Smooth muscle cell (in vitro differentiated cells): ENCODE data around the gene CCNL1. TPM values are rescaled to one million over a fixed set of nuclear protein-coding genes. Genes with fewer than 3 reads are reported as not detected.

Source experiments
- DNase-seq: peaks from one replicate; lab custom pipeline; 2025; ENCODE audit not compliant: unreplicated experiment; lab: John Stamatoyannopoulos, UW
- H2AFZ ChIP-seq: fragments of 200-600 bp; sonication (generic); 2 replicates; pipeline ENCODE4 v1.6.0; 2016; ENCODE audit warnings: antibody characterized with exemption, low read depth, mild to moderate bottlenecking
- H3F3A ChIP-seq: fragments of 200-600 bp; sonication (generic); 2 replicates; pipeline ENCODE4 v1.6.0; 2017; ENCODE audit warnings: antibody characterized with exemption, low read depth
- H3K27ac ChIP-seq: fragments of 200-600 bp; sonication (generic); 2 replicates; pipeline ENCODE4 v1.5.1; 2016; ENCODE audit warnings: low read depth, mild to moderate bottlenecking
- H3K27me3 ChIP-seq: fragments of 200-600 bp; sonication (generic); 2 replicates; pipeline ENCODE4 v1.6.1; 2016; ENCODE audit warnings: low read depth, mild to moderate bottlenecking
- H3K36me3 ChIP-seq: fragments of 200-600 bp; sonication (generic); 2 replicates; pipeline ENCODE4 v1.5.1; 2016; ENCODE audit warnings: low read depth
- H3K4me1 ChIP-seq: fragments of 200-600 bp; sonication (generic); 2 replicates; pipeline ENCODE4 v1.5.1; 2016; ENCODE audit warnings: low read depth
- H3K4me2 ChIP-seq: fragments of 200-600 bp; sonication (generic); 2 replicates; pipeline ENCODE4 v1.6.0; 2016; ENCODE audit warnings: mild to moderate bottlenecking
- H3K4me3 ChIP-seq: fragments of 200-600 bp; sonication (generic); 2 replicates; pipeline ENCODE4 v1.5.1; 2016; ENCODE audit warnings: mild to moderate bottlenecking
- H3K79me2 ChIP-seq: fragments of 200-600 bp; sonication (generic); 2 replicates; pipeline ENCODE4 v1.6.0; 2016; ENCODE audit warnings: low read depth, mild to moderate bottlenecking
- H3K9ac ChIP-seq: fragments of 200-600 bp; sonication (generic); 2 replicates; pipeline ENCODE4 v1.6.0; 2016; ENCODE audit warnings: low read depth
- H3K9me3 ChIP-seq: fragments of 200-600 bp; sonication (generic); replicated peaks from 2 replicates; pipeline ENCODE4 v1.5.1; 2016; ENCODE audit warnings: low read depth
- H4K20me1 ChIP-seq: fragments of 200-600 bp; sonication (generic); 2 replicates; pipeline ENCODE4 v1.6.0; 2016; ENCODE audit warnings: low read depth
- CTCF ChIP-seq: fragments of 200-600 bp; sonication (generic); IDR thresholded peaks from 2 replicates; pipeline ENCODE4 v1.5.1; 2017; ENCODE audit warnings: borderline replicate concordance, mild to moderate bottlenecking, antibody characterized with exemption; ENCODE audit not compliant: insufficient read depth, poor library complexity, severe bottlenecking
- WGBS: methylation state at CpG from one replicate; pipeline ENCODE4 v1.1.7; 2016; ENCODE audit warnings: low lambda C conversion rate; 5-methylcytosine and 5-hydroxymethylcytosine counted together
- polyA plus RNA-seq: library from polyadenylated mRNA; unstranded; fragments of >200 nt; fragmentation: Nextera tagmentation; extraction: Ambion mirVana; gene quantifications from 2 replicates; pipeline ENCODE4 v1.2.1, GENCODE V29; 2016
- total RNA-seq: library from RNA; depleted of rRNA; stranded (reverse); fragments of >200 nt; gene quantifications from 2 replicates; pipeline ENCODE4 v1.2.3, GENCODE V29; 2014

Gene CCNL1
- total and polyA plus RNA-seq, 2 experiments from 2014 or later: 173 to 599 TPM

- WGBS: 89% methylated on average over 4 of the region's 4 CpGs
- TF ChIP-seq CTCF: no peak
Measured at GRCh38 chr3:157172746-157173145, 12.8 kb upstream of the CCNL1 start.

DNA sequence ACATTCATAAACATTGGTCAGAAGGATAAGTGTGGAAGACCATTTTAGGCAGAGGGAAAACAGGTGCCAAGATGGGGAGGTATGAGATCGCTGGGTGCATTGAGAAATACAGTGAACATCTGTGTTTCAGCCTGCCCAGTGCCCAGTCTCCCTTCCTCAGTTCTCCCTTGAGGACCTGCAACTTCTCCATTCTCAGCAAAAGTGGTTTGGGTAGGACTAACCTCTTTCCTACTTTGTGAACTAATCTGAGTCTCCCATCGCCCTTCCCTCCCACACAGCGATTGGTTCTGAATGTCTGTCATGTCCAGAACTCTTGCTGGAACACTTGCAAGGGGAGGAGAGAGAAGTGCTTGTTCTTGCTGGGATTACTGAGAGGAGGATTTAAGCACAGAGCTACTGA, 10.9 kb upstream of the CCNL1 start:
- no peaks in the 10 kb centered on the region for H3F3A ChIP-seq
- no peak for DNase-seq
- no peak overlapping the region for H3K9ac ChIP-seq
- no peak overlapping the region for H3K4me2 ChIP-seq
- H3K79me2 ChIP-seq: peaks cover 1% of the 10 kb centered on the region
- peaks cover 7% of the 10 kb centered on the region for H3K4me1 ChIP-seq
- no peaks in the 10 kb centered on the region for H3K27me3 ChIP-seq
- no peaks in the 10 kb centered on the region for H3K36me3 ChIP-seq
- 88% methylated on average over 3 of the region's 3 CpGs for WGBS
- H3K27ac ChIP-seq: no peak overlapping the region
- H4K20me1 ChIP-seq: no peaks in the 10 kb centered on the region
- no peak for TF ChIP-seq CTCF
- H2AFZ ChIP-seq: no peak overlapping the region
- H3K4me3 ChIP-seq: no peak overlapping the region
- no peaks in the 10 kb centered on the region for H3K9me3 ChIP-seq

More at GRCh38 chr3:157172746-157173145, 12.8 kb upstream of the CCNL1 start:
- peaks cover 17% of the 10 kb centered on the region for H3K4me1 ChIP-seq
- H2AFZ ChIP-seq: no peak overlapping the region
- no peak for DNase-seq
- no peak overlapping the region for H3K27ac ChIP-seq
- no peaks in the 10 kb centered on the region for H3K36me3 ChIP-seq
- no peak overlapping the region for H3K9ac ChIP-seq
- H3K79me2 ChIP-seq: peaks cover 18% of the 10 kb centered on the region
- H3F3A ChIP-seq: no peaks in the 10 kb centered on the region
- no peak overlapping the region for H3K4me3 ChIP-seq
- H3K4me2 ChIP-seq: no peak overlapping the region
- H3K27me3 ChIP-seq: no peaks in the 10 kb centered on the region
- H4K20me1 ChIP-seq: no peaks in the 10 kb centered on the region
- no peaks in the 10 kb centered on the region for H3K9me3 ChIP-seq

GRCh38 chr3:157167371-157168042, 7.6 kb upstream of the CCNL1 start:
- 84% methylated on average over 5 of the region's 5 CpGs for WGBS
- Histone ChIP-seq H3K27ac (no peak overlapping the region), H3K4me2 (no peak overlapping the region), H2AFZ (no peak overlapping the region), H3K9ac (no peak overlapping the region), H3K27me3 (no peaks in the 10 kb centered on the region), H3K9me3 (no peaks in the 10 kb centered on the region), H3K36me3 (no peaks in the 10 kb centered on the region), H3K4me3 (no peak overlapping the region), H3K79me2 (no peaks in the 10 kb centered on the region), H3K4me1 (no peaks in the 10 kb centered on the region), H4K20me1 (no peaks in the 10 kb centered on the region), H3F3A (no peaks in the 10 kb centered on the region)
- TF ChIP-seq CTCF: no peak
- no peak for DNase-seq

- Histone ChIP-seq H2AFZ (no peak overlapping the region), H3K4me3 (no peak overlapping the region), H3F3A (no peaks in the 10 kb centered on the region), H3K79me2 (no peaks in the 10 kb centered on the region), H3K27me3 (no peaks in the 10 kb centered on the region), H3K9ac (no peak overlapping the region), H3K27ac (no peak overlapping the region), H4K20me1 (no peaks in the 10 kb centered on the region), H3K36me3 (no peaks in the 10 kb centered on the region), H3K9me3 (no peaks in the 10 kb centered on the region), H3K4me1 (no peaks in the 10 kb centered on the region), H3K4me2 (no peak overlapping the region)
- 82% methylated on average over 2 of the region's 2 CpGs for WGBS
- TF ChIP-seq CTCF: no peak
- DNase-seq: no peak
Measured at GRCh38 chr3:157166561-157166960, 6.6 kb upstream of the CCNL1 start.
